Upper lobe of left lung (tissue), 6 donors: ENCODE measurements around the gene NACC1. TPM values are rescaled to one million over a fixed set of nuclear protein-coding genes. Genes with fewer than 3 reads are reported as not detected.
"Not testable (repeated sequence)": the region's sequence is repeated elsewhere in the genome, so short reads cannot be mapped to it uniquely, and the experiment has no call there.

Experiments
- ATAC-seq, 2 donors: fragments of 200-7000 bp; cut with Tn5 transposase; one replicate each; pipeline ENCODE4 v1.9.1; 2022; ENCODE audit warnings: mild to moderate bottlenecking in 2 of 2, moderate library complexity in 2 of 2; ENCODE audit not compliant: low FRiP score in 2 of 2
- DNase-seq, 2 donors: peaks; one replicate each; pipeline ENCODE4 v3.0.0-alpha.2; 2019 to 2020
- H3K27ac ChIP-seq, 4 donors: fragments of 200-600 bp; sonication (generic); one replicate each; pipeline ENCODE4 v1.5.1; 2016 to 2019
- H3K27me3 ChIP-seq, 4 donors: fragments of 200-600 bp; sonication (generic); one replicate each; pipeline ENCODE4 v1.5.1; 2017 to 2019
- H3K36me3 ChIP-seq, 4 donors: fragments of 200-600 bp; sonication (generic); one replicate each; pipeline ENCODE4 v1.5.1; 2016 to 2019
- H3K4me1 ChIP-seq, 4 donors: fragments of 200-600 bp; sonication (generic); one replicate each; pipeline ENCODE4 v1.5.1; 2018 to 2019
- H3K4me3 ChIP-seq, 4 donors: fragments of 200-600 bp; sonication (generic); one replicate each; pipeline ENCODE4 v1.5.1; 2017 to 2019; ENCODE audit warnings: mild to moderate bottlenecking in 2 of 4, moderate library complexity in 1 of 4
- H3K9me3 ChIP-seq, 4 donors: fragments of 200-600 bp; sonication (generic); one replicate each; pipeline ENCODE4 v1.5.1; 2018 to 2019
- EP300 ChIP-seq, 4 donors: sonication (generic); formaldehyde crosslinking; IDR thresholded peaks; one replicate each; pipeline ENCODE4 v1.5.1; 2017; ENCODE audit warnings: antibody characterized with exemption in 4 of 4, control low read depth in 2 of 4
- POLR2A ChIP-seq, 4 donors: fragments of 450-650 bp; IDR thresholded peaks; one replicate each; pipeline ENCODE4 v1.5.1; 2016 to 2017; ENCODE audit warnings: antibody characterized with exemption in 4 of 4, mild to moderate bottlenecking in 2 of 4
- POLR2AphosphoS5 ChIP-seq, 2 donors: sonication (generic); formaldehyde crosslinking; IDR thresholded peaks; one replicate each; pipeline ENCODE4 v1.5.1; 2017; ENCODE audit warnings: antibody characterized with exemption in 2 of 2
- WGBS, 2 donors: methylation state at CpG; one replicate each; pipeline ENCODE4 v1.1.5; 2017 to 2018; 5-methylcytosine and 5-hydroxymethylcytosine counted together
- total RNA-seq, 6 donors: library from RNA; depleted of rRNA in 4 of 6; stranded (reverse); fragments of >200 nt in 4 of 6; gene quantifications; one replicate each; pipeline versions ENCODE4 v1.1.0 to v1.2.1, GENCODE V29; 2016 to 2021
- TF ChIP-seq, protein P1 (sequence below), 6 experiments: fragments of 450-650 bp in 4 of 6; fragments of 200-600 bp in 2 of 6; sonication (generic) in 2 of 6; IDR thresholded peaks; one replicate each; pipeline ENCODE4 v1.5.1; 2016 to 2019; ENCODE audit warnings: antibody characterized with exemption in 6 of 6
- donor health status: DM: no; HTN: no; CAD: no; lungs with moderate emphysema.
- donor health status: DM: no; HTN: yes; CAD: no; lungs with severe emphysema.

Gene NACC1
- total RNA-seq, 6 donors from 2014 or later, result 22.0 to 96.1 (median 55.7) TPM

DNA sequence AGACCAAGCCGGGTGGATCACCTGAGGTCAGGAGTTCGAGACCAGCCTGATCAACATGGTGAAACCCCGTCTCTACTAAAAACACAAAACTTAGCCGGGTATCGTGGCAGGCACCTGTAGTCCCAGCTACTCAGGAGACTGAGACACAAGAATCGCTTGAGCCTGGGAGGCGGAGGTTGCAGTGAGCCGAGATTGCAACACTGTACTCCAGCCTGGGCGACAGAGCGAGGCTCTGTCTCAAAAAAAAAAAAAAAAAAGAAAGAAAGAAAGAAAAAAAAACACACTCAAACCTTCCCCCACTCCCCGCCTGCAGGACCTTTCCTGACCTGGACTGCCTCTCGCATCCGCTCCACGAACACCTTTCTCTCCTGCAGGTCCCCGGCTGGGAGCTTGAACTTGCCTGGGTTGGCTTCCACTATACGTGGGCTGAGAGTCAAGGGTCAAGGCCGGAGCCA, 31.1 kb downstream of the NACC1 start:
- not testable (repeated sequence) for H3K27me3 ChIP-seq, DNase-seq, H3K9me3 ChIP-seq, ATAC-seq
- peak overlapping the region; percentile 98 to 100 (median 99) for H3K27ac ChIP-seq
- TF ChIP-seq POLR2AphosphoS5 (IDR thresholded peaks at IDR 0.05), result peak in 1 of 2 donors; percentile 5
- peaks cover 2 to 20% (median 14%) of the 10 kb centered on the region in 4 donors for H3K36me3 ChIP-seq
- H3K4me1 ChIP-seq, result peaks cover 10 to 33% (median 19%) of the 10 kb centered on the region in 4 donors
- peak overlapping the region; percentile 79 to 99 (median 88) for H3K4me3 ChIP-seq
- 23 to 24% methylated on average over 17 of the region's 17 CpGs for WGBS, 2 donors

DNA sequence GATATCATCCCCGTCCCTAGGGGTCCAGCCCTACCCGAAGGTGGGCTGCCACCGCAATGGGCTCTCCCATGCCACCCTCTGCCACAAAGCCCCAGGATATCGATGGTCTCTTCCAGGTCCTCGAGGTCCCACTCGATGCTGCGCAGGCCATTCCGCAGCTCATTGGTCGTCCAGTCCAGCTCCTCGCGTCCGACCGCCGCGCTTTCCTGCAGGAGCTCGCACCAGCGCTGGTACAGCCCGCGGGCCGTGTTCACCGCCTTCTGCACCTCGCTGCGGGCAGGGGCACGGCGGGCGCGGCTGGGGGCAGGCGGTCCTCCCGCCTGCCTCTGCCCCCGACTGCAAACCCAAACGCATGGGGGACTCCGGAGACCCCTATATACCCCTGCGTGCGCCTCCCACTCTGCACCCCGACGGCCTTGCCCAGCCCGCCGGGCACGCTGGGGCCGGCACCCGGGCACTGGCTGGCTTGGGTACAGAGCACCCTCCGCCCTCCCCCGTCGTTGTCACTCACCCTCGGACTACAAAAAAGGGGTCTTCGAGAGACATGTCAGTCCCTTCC, 31.6 kb downstream of the NACC1 start:
- peak overlapping the region; percentile 98 to 100 (median 99) for H3K27ac ChIP-seq
- H3K36me3 ChIP-seq, result peaks cover 2 to 19% (median 9%) of the 10 kb centered on the region in 4 donors
- DNase-seq (peak; percentile 75 to 92), ATAC-seq (peak in 1 of 2 donors; percentile 0)
- 0% methylated on average over 2 of the region's 46 CpGs; no CpG with 5 or more reads in 1 of the 2 donors for WGBS, 2 donors
- TF ChIP-seq, protein P1, sequence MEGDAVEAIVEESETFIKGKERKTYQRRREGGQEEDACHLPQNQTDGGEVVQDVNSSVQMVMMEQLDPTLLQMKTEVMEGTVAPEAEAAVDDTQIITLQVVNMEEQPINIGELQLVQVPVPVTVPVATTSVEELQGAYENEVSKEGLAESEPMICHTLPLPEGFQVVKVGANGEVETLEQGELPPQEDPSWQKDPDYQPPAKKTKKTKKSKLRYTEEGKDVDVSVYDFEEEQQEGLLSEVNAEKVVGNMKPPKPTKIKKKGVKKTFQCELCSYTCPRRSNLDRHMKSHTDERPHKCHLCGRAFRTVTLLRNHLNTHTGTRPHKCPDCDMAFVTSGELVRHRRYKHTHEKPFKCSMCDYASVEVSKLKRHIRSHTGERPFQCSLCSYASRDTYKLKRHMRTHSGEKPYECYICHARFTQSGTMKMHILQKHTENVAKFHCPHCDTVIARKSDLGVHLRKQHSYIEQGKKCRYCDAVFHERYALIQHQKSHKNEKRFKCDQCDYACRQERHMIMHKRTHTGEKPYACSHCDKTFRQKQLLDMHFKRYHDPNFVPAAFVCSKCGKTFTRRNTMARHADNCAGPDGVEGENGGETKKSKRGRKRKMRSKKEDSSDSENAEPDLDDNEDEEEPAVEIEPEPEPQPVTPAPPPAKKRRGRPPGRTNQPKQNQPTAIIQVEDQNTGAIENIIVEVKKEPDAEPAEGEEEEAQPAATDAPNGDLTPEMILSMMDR (IDR thresholded peaks at IDR 0.05), result no peak
- TF ChIP-seq POLR2A (IDR thresholded peaks at IDR 0.05), result peak in 1 of 4 donors; percentile 43
- no peaks in the 10 kb centered on the region for H3K27me3 ChIP-seq
- peaks cover 10 to 35% (median 19%) of the 10 kb centered on the region in 4 donors for H3K4me1 ChIP-seq
- H3K4me3 ChIP-seq, result peak overlapping the region; percentile 79 to 99 (median 88)
- H3K9me3 ChIP-seq, result no peaks in the 10 kb centered on the region

DNA sequence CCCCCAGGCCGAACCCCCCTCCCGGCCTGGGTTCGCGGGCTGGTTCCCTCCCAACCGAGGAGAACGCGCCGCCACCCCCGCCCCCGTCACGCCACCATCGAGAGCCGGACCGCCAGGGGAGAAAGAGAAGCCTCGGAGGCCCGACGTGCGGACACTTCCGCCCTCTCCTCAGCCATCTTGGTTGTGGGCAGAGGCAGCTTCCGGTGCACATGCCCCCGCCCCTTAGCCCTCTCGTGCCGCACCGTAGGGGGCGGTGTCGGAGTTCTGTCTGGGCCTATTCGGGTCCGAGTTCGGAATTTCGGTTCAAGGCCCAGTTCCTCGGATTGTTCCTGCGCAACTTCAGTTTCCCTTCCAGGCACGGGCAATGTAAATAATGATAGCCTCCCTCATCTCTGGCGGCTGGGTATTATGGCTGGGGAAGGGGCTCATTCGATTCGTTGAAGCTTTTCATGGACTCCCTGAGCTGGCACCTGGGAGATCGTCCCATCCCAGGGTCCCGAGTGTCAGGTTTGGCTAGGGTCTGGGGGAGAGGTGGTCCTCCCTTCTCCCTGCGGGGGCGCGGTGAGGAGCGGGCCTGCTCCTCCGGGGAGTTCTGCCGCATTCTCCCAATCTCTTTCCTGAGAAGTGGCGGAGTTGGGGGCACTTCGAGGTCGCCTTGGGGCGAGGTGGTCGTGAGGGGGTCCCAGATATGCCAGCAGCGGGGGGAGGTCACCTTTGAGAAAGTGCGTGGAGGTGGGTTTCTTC, 32.3 kb downstream of the NACC1 start, which contains the start of the genes IER2 and STX10:
TSS of gene IER2 (plus strand) at position 225 of the 744 bp plus-strand sequence. CDS start 2,776 bp downstream, outside the sequence.
TSS of gene STX10 (minus strand) at position 189 of the 744 bp plus-strand sequence. CDS start 202 bp downstream, outside the sequence.
- peaks cover 10 to 41% (median 23%) of the 10 kb centered on the region in 4 donors for H3K4me1 ChIP-seq
- H3K27ac ChIP-seq, result peak within 1 kb of the TSS; percentile 98 to 100 (median 99)
- no peaks in the 10 kb centered on the region for H3K9me3 ChIP-seq
- 0 to 1% methylated on average over 15 to 47 of the region's 51 CpGs for WGBS, 2 donors
- peak within 1 kb of the TSS; percentile 79 to 99 (median 88) for H3K4me3 ChIP-seq
- peaks cover 0 to 12% (median 3%) of the 10 kb centered on the region in 4 donors for H3K36me3 ChIP-seq
- TF ChIP-seq POLR2AphosphoS5 (IDR thresholded peaks at IDR 0.05) (peak; percentile 97 to 98), EP300 (IDR thresholded peaks at IDR 0.05) (peak in 1 of 4 donors; percentile 73), POLR2A (IDR thresholded peaks at IDR 0.05) (peak in 3 of 4 donors; percentile 64 to 90 (median 75))
- TF ChIP-seq, protein P1 (IDR thresholded peaks at IDR 0.05), result peak; percentile 39 to 87 (median 72)
- no peaks in the 10 kb centered on the region for H3K27me3 ChIP-seq
- peak; percentile 96 to 97 for DNase-seq
- peak; percentile 79 to 90 for ATAC-seq

DNA sequence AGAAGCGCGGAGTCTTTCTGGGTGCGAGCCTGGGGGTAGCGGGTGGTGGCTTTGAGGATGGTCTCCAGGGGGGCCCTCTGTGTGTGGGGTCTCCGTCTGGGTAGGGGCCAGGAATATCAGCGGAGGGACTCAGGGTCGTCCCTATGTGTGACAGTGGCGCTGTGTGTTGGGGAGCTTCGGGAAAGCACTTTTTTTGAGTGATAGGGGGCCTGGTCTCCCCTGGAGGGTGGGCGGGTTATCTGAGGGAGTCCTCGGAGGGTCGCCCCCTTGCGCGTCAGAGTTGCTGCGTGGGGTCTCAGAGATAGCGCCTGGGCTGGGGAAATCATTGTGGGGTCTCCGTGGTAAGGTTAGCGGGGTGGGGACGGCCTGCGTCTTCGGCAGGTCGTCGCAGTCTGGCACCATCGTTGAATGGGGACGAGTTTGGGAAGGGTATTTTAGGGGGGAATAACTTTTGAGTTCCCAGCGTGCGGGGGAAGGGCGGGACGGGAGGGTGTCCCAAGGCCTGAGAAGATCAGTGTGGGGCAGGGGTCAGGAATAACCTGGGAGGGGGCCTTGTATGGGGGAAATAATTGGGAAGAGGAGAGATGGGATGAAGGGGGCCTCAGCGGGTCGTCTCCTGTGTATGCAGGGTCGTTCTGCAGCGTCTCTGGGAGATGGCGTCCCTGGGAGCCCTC, 33.0 kb downstream of the NACC1 start:
- Histone ChIP-seq H3K9me3 (no peaks in the 10 kb centered on the region), H3K27me3 (no peaks in the 10 kb centered on the region), H3K27ac (peak overlapping the region; percentile 98 to 100 (median 99)), H3K4me1 (peaks cover 13 to 48% (median 30%) of the 10 kb centered on the region in 4 donors), H3K4me3 (peak overlapping the region; percentile 59 to 99 (median 84)), H3K36me3 (peaks cover 0 to 10% (median 0%) of the 10 kb centered on the region in 4 donors)
- peak in 1 of 2 donors; percentile 73 for DNase-seq
- no peak for ATAC-seq
- no peak for TF ChIP-seq POLR2A (IDR thresholded peaks at IDR 0.05)
- TF ChIP-seq POLR2AphosphoS5 (IDR thresholded peaks at IDR 0.05), result no peak
- TF ChIP-seq, protein P1 (IDR thresholded peaks at IDR 0.05), result no peak
- no peak for TF ChIP-seq EP300 (IDR thresholded peaks at IDR 0.05)
- WGBS, 2 donors, result 0 to 1% methylated on average over 25 to 34 of the region's 34 CpGs
